GM21515 (cell line): ENCODE measurements around the gene THYN1.

Source experiments
- ATAC-seq: cut with Tn5 transposase; IDR thresholded peaks from one replicate; pipeline ENCODE4 v1.9.1; 2021; ENCODE audit not compliant: unreplicated experiment

THYN1 gene

GRCh38 chr11:134224710-134225664, 28.2 kb downstream of the THYN1 start:
- ATAC-seq, result peak; percentile 20

- peak; percentile 80 for ATAC-seq
Observed at GRCh38 chr11:134223836-134224709, 29.1 kb downstream of the THYN1 start, which contains the start of the genes NCAPD3 and VPS26B. Gene NCAPD3 (minus strand): TSS chr11:134223967. CDS start chr11:134223926, 41 bp downstream. Gene VPS26B (plus strand): TSS chr11:134224671. CDS start chr11:134225123, 452 bp downstream.

- ATAC-seq, result no peak
Observed at GRCh38 chr11:134223121-134223520, 30.0 kb downstream of the THYN1 start.

GRCh38 chr11:134216816-134217215, 36.3 kb downstream of the THYN1 start:
- ATAC-seq, result no peak

GRCh38 chr11:134215836-134216235, 37.3 kb downstream of the THYN1 start:
- no peak for ATAC-seq

- no peak for ATAC-seq
Observed at GRCh38 chr11:134207538-134208239, 45.5 kb downstream of the THYN1 start.

- ATAC-seq, result no peak
Observed at GRCh38 chr11:134206185-134206584, 47.0 kb downstream of the THYN1 start.

- no peak for ATAC-seq
Observed at GRCh38 chr11:134205729-134206128, 47.4 kb downstream of the THYN1 start.

- ATAC-seq, result no peak
Observed at GRCh38 chr11:134202661-134203060, 50.5 kb downstream of the THYN1 start.

GRCh38 chr11:134200688-134201087, 52.5 kb downstream of the THYN1 start:
- no peak for ATAC-seq

GRCh38 chr11:134199531-134199930, 53.6 kb downstream of the THYN1 start:
- no peak for ATAC-seq
